ENCODE measurements around the gene UBE2M.
"Not testable (repeated sequence)": the region's sequence is repeated elsewhere in the genome, so short reads cannot be mapped to it uniquely, and the experiment has no call there.

Gene UBE2M

GRCh38 chr19:58511353-58512208, 46.8 kb downstream of the UBE2M start, which contains the start of gene SLC27A5:
Gene SLC27A5 (minus strand): TSS chr19:58511992. CDS start chr19:58511955, 37 bp downstream.
- no peak for DNase-seq

GRCh38 chr19:58510084-58510862, 48.1 kb downstream of the UBE2M start:
- no peak for DNase-seq

GRCh38 chr19:58509731-58510083, 48.7 kb downstream of the UBE2M start:
- DNase-seq, result no peak

GRCh38 chr19:58507602-58508223, 50.7 kb downstream of the UBE2M start:
- DNase-seq, result not testable (repeated sequence)
